ENCODE results near the gene SNRNP70.
"Not testable (repeated sequence)": the region's sequence is repeated elsewhere in the genome, so short reads cannot be mapped to it uniquely, and the experiment has no call there.

SNRNP70 gene

GRCh38 chr19:49085020-49085867 lies at the start of gene SNRNP70:
Gene SNRNP70, plus strand, starts transcription at chr19:49085451. Its CDS starts 964 bp downstream, at chr19:49086415.
- DNase-seq (ENCODE audit: low spot score), result peak; percentile 100

GRCh38 chr19:49036815-49037214 lies 48.4 kb upstream of the SNRNP70 start, which contains the start of gene CGB1:
Gene CGB1, minus strand, starts transcription at chr19:49036895. Its CDS starts 184 bp downstream, at chr19:49036711.
- DNase-seq (ENCODE audit: low spot score), result not testable (repeated sequence)

- not testable (repeated sequence) for DNase-seq (ENCODE audit: low spot score)
Observed at GRCh38 chr19:49038111-49038510, 47.1 kb upstream of the SNRNP70 start.

- peak; percentile 65 for DNase-seq (ENCODE audit: low spot score)
Observed at GRCh38 chr19:49038557-49039276, 46.5 kb upstream of the SNRNP70 start.

GRCh38 chr19:49039736-49040135 lies 45.5 kb upstream of the SNRNP70 start:
- not testable (repeated sequence) for DNase-seq (ENCODE audit: low spot score)

- peak; percentile 20 for DNase-seq (ENCODE audit: low spot score)
Observed at GRCh38 chr19:49042177-49042576, 43.1 kb upstream of the SNRNP70 start.

GRCh38 chr19:49042666-49043065 lies 42.6 kb upstream of the SNRNP70 start:
- DNase-seq (ENCODE audit: low spot score), result not testable (repeated sequence)

GRCh38 chr19:49043548-49043947 lies 41.7 kb upstream of the SNRNP70 start, which contains the start of gene CGB5:
Gene CGB5, plus strand, starts transcription at chr19:49043848. Its CDS starts 362 bp downstream, at chr19:49044210.
- DNase-seq (ENCODE audit: low spot score), result not testable (repeated sequence)

GRCh38 chr19:49049011-49049410 lies 36.2 kb upstream of the SNRNP70 start, which contains the start of gene CGB8:
Gene CGB8, minus strand, starts transcription at chr19:49049111. Its CDS starts 372 bp downstream, at chr19:49048739.
- not testable (repeated sequence) for DNase-seq (ENCODE audit: low spot score)

- DNase-seq (ENCODE audit: low spot score), result not testable (repeated sequence)
Observed at GRCh38 chr19:49049834-49050233, 35.4 kb upstream of the SNRNP70 start.

GRCh38 chr19:49050376-49051033 lies 34.7 kb upstream of the SNRNP70 start:
- peak; percentile 72 for DNase-seq (ENCODE audit: low spot score)

GRCh38 chr19:49056101-49056901 lies 28.9 kb upstream of the SNRNP70 start:
- peak; percentile 92 for DNase-seq (ENCODE audit: low spot score)

- not testable (repeated sequence) for DNase-seq (ENCODE audit: low spot score)
Observed at GRCh38 chr19:49056902-49057596, 28.2 kb upstream of the SNRNP70 start.

GRCh38 chr19:49057636-49058234 lies 27.5 kb upstream of the SNRNP70 start, which contains the start of gene CGB7:
Gene CGB7, minus strand, starts transcription at chr19:49057749. Its CDS starts 2,374 bp downstream, at chr19:49055375.
- DNase-seq (ENCODE audit: low spot score), result peak; percentile 91

- peak; percentile 64 for DNase-seq (ENCODE audit: low spot score)
Observed at GRCh38 chr19:49058562-49058961, 26.7 kb upstream of the SNRNP70 start.

- peak; percentile 12 for DNase-seq (ENCODE audit: low spot score)
Observed at GRCh38 chr19:49059053-49059452, 26.2 kb upstream of the SNRNP70 start.

- DNase-seq (ENCODE audit: low spot score), result no peak
Observed at GRCh38 chr19:49061000-49061399, 24.3 kb upstream of the SNRNP70 start.

GRCh38 chr19:49061445-49061844 lies 23.8 kb upstream of the SNRNP70 start:
- DNase-seq (ENCODE audit: low spot score), result no peak

GRCh38 chr19:49064029-49064629 lies 21.1 kb upstream of the SNRNP70 start:
- no peak for DNase-seq (ENCODE audit: low spot score)
